ENCODE results near the gene KRTAP4-7.

GRCh38 chr17:41057547-41057946 lies 26.4 kb upstream of the KRTAP4-7 start:
- TF ChIP-seq NFE2L2 (IDR thresholded peaks at IDR 0.05; ENCODE audit: low read depth, low read length) = no peak
- TF ChIP-seq CTCF (conservative IDR thresholded peaks at IDR 0.05; ENCODE audit: low read depth, low read length) = no peak
- no peak for TF ChIP-seq SMC3 (IDR thresholded peaks at IDR 0.05; ENCODE audit: low read depth, low read length)
- TF ChIP-seq RAD21 (IDR thresholded peaks at IDR 0.05; ENCODE audit: low read length) = no peak
- no peak for TF ChIP-seq POLR2A (IDR thresholded peaks at IDR 0.05; ENCODE audit: low read depth, low read length)
- TF ChIP-seq MAFK (IDR thresholded peaks at IDR 0.05; ENCODE audit: low read depth, low read length) = no peak
- no peak for TF ChIP-seq MXI1 (IDR thresholded peaks at IDR 0.05; ENCODE audit: borderline replicate concordance, low read depth, low read length)
- no peak for TF ChIP-seq BHLHE40 (IDR thresholded peaks at IDR 0.05; ENCODE audit: low read depth, low read length)
- TF ChIP-seq USF2 (IDR thresholded peaks at IDR 0.05; ENCODE audit: low read depth, low read length) = no peak
- TF ChIP-seq CEBPB (IDR thresholded peaks at IDR 0.05; ENCODE audit: low read depth, low read length) = no peak
- TF ChIP-seq RCOR1 (IDR thresholded peaks at IDR 0.05; ENCODE audit: insufficient replicate concordance, low read length) = no peak
- no peak for TF ChIP-seq CHD1 (IDR thresholded peaks at IDR 0.05; ENCODE audit: low read depth, low read length)
- no peak for TF ChIP-seq FOS (IDR thresholded peaks at IDR 0.05; ENCODE audit: low read depth, low read length)
